ENCODE data around the gene USH2A. TPM values are rescaled to one million over a fixed set of nuclear protein-coding genes. Genes with fewer than 3 reads are reported as not detected.

Gene USH2A
- total RNA-seq, 1 donor from 2014 or later, result not detected

DNA sequence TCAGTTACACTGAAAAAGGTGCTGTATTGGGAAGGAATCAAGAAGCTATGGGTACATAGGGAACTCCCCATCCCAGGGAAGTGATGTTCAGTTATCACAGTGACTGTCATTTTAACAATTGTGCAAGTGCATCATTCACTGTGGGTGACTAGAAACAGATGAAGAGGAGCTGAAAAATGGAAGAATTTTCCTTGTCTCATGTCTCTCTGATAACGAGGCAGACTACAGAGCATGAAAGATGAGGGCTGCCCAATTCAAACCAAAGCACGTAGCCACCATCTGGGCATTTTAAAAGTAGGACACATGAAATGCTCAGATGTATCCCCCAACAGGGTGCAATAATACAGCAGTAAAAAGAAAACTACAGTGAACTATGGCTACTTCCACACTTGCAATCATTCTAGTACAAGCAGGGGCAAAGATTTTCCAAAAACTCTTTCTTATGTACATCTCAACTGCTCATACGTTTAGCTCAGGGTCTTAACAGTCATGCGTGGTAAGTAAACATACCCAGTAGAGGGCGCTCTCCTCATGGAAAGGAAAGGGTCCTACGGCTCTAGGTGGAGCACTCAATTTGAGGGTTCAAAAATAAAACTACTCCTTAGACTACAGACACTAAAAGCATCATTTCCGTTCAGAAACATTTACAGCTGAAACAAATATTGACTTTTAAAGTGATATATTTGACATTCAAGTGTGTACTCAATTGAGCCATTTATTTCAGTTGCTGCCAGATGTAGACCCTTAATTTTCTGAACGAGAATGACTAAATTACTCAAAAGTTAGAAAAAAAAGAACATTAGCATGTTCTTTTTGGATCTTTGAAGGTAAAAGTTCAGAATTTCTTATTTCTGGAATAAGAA lies 713.0 kb downstream of the USH2A start:
- ATAC-seq (peak; percentile 59), DNase-seq (no peak)
- TF ChIP-seq, protein P1, sequence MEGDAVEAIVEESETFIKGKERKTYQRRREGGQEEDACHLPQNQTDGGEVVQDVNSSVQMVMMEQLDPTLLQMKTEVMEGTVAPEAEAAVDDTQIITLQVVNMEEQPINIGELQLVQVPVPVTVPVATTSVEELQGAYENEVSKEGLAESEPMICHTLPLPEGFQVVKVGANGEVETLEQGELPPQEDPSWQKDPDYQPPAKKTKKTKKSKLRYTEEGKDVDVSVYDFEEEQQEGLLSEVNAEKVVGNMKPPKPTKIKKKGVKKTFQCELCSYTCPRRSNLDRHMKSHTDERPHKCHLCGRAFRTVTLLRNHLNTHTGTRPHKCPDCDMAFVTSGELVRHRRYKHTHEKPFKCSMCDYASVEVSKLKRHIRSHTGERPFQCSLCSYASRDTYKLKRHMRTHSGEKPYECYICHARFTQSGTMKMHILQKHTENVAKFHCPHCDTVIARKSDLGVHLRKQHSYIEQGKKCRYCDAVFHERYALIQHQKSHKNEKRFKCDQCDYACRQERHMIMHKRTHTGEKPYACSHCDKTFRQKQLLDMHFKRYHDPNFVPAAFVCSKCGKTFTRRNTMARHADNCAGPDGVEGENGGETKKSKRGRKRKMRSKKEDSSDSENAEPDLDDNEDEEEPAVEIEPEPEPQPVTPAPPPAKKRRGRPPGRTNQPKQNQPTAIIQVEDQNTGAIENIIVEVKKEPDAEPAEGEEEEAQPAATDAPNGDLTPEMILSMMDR (IDR thresholded peaks at IDR 0.05), result peak; percentile 49

DNA sequence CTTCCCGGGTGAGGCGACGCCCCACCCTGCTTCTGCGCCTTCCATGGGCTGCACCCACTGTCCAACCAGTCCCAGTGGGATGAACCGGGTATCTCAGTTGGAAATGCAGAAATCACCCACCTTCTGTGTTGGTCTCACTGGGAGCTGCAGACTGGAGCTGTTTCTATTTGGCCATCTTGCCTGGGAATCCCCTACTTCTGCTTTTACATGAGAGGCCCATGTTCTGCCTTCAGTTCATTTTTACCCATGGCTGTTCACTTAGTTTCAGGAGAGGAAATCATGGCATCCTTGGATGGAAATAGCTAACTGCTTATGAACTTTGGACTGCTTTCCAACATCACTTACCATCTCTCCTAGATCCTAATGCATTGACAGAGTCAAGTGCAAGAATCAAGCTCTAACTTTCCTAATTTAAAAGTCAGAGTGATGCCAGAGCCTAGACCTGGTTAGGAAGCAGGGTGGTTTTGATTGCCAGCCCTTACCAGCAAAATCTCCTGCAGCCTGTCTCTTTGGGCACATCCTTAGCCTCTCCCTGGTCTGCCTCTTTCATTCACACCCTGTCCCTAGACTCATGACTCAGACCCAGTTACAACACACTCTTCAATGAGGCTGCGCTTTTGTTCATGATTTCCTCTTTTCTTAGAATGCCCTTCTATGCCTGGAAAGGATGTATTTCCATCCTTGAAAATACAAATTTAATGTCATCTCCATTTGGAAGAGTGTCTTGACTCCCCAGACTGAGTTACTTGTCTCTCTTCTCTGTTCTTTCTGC lies 719.0 kb downstream of the USH2A start:
- TF ChIP-seq, protein P1 (IDR thresholded peaks at IDR 0.05), result no peak
- H3K9me3 ChIP-seq, result no peaks in the 10 kb centered on the region
- intact Hi-C loops (cut with DNase I), result no loop called here
- no peaks in the 10 kb centered on the region for H3K27me3 ChIP-seq
- DNase-seq (no peak), ATAC-seq (peak; percentile 38)
- no peaks in the 10 kb centered on the region for H3K4me1 ChIP-seq
- H3K27ac ChIP-seq, result no peak overlapping the region
- H3K4me3 ChIP-seq, result no peak overlapping the region
- no peaks in the 10 kb centered on the region for H3K36me3 ChIP-seq

More for the DNA sequence above, 713.0 kb downstream of the USH2A start:
- no peaks in the 10 kb centered on the region for H3K27me3 ChIP-seq
- H3K36me3 ChIP-seq, result no peaks in the 10 kb centered on the region
- H3K4me1 ChIP-seq, result no peaks in the 10 kb centered on the region
- intact Hi-C loops (cut with DNase I), result no loop called here
- no peak overlapping the region for H3K4me3 ChIP-seq
- no peaks in the 10 kb centered on the region for H3K9me3 ChIP-seq
- no peak overlapping the region for H3K27ac ChIP-seq

DNA sequence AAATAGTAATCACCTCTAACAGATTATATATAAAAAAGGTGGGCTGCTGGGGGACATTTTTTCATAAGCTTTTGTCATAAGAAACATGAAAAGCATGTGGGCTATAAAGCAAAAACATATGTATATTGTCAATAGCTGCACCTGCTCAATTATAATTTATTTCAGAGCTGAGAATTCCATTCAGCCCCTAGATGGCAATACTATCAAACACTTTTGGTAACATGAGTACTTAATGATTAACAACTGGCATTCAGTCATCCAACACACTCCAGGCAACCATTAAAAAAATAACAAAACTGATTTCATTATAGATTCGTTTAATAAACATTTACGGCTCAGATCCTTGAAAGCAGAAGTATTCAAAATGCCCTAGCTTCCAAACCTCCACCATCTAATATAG lies 741.0 kb downstream of the USH2A start:
- Histone ChIP-seq H3K9me3 (no peaks in the 10 kb centered on the region), H3K27ac (no peak overlapping the region), H3K4me1 (no peaks in the 10 kb centered on the region), H3K36me3 (no peaks in the 10 kb centered on the region), H3K4me3 (no peak overlapping the region), H3K27me3 (no peaks in the 10 kb centered on the region)
- DNase-seq (no peak), ATAC-seq (no peak)
- intact Hi-C loops (cut with DNase I), result no loop called here
- TF ChIP-seq, protein P1 (IDR thresholded peaks at IDR 0.05), result peak; percentile 9

DNA sequence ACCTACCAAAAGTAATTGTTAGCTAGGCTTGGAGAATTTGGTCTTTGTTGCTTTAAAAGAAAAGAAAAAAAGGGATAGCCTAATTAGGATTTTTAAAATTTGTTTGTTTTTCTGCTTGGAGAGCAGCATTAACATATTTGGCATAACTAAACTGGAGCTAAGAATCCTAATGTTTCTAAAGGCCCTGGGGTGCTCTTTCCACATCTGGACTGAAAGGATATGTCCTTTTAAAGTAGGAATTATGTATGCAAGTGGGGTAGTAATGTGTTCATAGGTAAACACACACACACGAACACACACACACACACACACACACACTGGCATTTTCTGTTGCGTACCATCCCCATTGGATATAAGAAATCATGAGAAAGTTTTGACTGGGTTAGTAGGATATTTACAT lies 742.2 kb downstream of the USH2A start:
- no peaks in the 10 kb centered on the region for H3K9me3 ChIP-seq
- H3K27ac ChIP-seq, result no peak overlapping the region
- TF ChIP-seq, protein P1 (IDR thresholded peaks at IDR 0.05), result no peak
- no peak overlapping the region for H3K4me3 ChIP-seq
- no peak for DNase-seq
- no peaks in the 10 kb centered on the region for H3K36me3 ChIP-seq
- no peak for ATAC-seq
- no peaks in the 10 kb centered on the region for H3K4me1 ChIP-seq
- H3K27me3 ChIP-seq, result no peaks in the 10 kb centered on the region
- intact Hi-C loops (cut with DNase I), result no loop called here

DNA sequence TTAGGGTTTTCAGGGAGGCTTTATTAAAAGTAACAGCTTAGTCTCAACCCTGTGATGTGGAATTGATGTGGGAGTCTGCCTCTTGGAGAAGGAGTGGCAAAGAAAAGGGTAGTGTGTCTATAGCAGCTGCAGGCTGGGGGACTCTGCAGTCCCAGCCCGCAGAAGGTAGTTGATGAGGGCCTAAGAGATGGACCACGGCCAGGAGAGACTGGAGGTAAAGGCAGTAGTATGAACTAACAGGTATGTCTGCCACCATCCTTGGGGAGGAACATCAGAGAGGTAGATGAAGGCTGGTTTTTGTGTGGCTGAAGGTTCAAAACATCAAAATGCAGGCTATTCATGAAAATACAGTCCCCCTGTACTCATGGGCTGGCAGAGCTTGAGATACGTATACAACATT lies 744.0 kb downstream of the USH2A start:
- H3K4me3 ChIP-seq, result no peak overlapping the region
- TF ChIP-seq, protein P1 (IDR thresholded peaks at IDR 0.05), result no peak
- peak; percentile 25 for ATAC-seq
- H3K27me3 ChIP-seq, result no peaks in the 10 kb centered on the region
- no peak overlapping the region for H3K27ac ChIP-seq
- no peaks in the 10 kb centered on the region for H3K9me3 ChIP-seq
- H3K4me1 ChIP-seq, result no peaks in the 10 kb centered on the region
- DNase-seq, result no peak
- H3K36me3 ChIP-seq, result no peaks in the 10 kb centered on the region
- intact Hi-C loops (cut with DNase I), result no loop called here
